HUES6 (cell line): ENCODE results near the gene FAM163A.

Experiments
- H3K27ac ChIP-seq: 2 replicates; pipeline ENCODE4 v1.7.0; 2013; ENCODE audit warnings: low read depth, mild to moderate bottlenecking, low read length, inconsistent platforms
- H3K27me3 ChIP-seq: 2 replicates; pipeline ENCODE4 v1.6.1; 2013; ENCODE audit warnings: low read length; ENCODE audit not compliant: control insufficient read depth, insufficient read depth
- H3K36me3 ChIP-seq: 2 replicates; pipeline ENCODE4 v1.6.1; 2013; ENCODE audit warnings: low read length; ENCODE audit not compliant: control insufficient read depth, insufficient read depth
- H3K4me1 ChIP-seq: 2 replicates; pipeline ENCODE4 v1.6.1; 2013; ENCODE audit warnings: low read length; ENCODE audit not compliant: control insufficient read depth, insufficient read depth
- H3K4me3 ChIP-seq: 2 replicates; pipeline ENCODE4 v1.5.1; 2013; ENCODE audit warnings: low read depth, low read length
- H3K9ac ChIP-seq: one replicate; pipeline ENCODE4 v1.6.1; 2013; ENCODE audit warnings: mild to moderate bottlenecking, low read length
- H3K9me3 ChIP-seq: 2 replicates; pipeline ENCODE4 v1.6.1; 2013; ENCODE audit warnings: low read depth, low read length; ENCODE audit not compliant: control insufficient read depth, insufficient read depth

FAM163A gene

DNA sequence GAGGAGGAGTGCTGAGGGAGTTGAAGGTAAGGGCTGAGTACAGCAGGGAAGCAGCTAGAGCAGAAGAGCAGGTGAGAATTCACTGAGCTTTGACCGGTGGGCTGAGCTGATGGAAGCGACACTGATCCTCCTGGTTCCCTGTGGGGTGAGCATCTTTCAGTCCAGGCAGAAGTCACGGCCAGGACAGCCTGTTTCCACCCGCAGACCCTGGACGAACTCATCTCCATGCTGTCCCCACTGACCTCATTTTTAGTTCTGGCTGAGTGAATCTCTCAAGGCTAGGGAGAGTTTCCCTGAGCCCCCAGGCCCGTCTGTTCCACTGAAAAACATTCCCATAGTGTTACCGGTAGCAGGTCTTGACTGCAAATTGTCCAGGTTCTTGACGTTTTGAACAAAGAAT lies 31.5 kb downstream of the FAM163A start:
- Histone ChIP-seq H3K36me3 (no peaks in the 10 kb centered on the region), H3K27ac (no peak overlapping the region), H3K4me1 (no peaks in the 10 kb centered on the region), H3K27me3 (no peaks in the 10 kb centered on the region), H3K9me3 (no peaks in the 10 kb centered on the region), H3K9ac (no peak overlapping the region), H3K4me3 (no peak overlapping the region)

DNA sequence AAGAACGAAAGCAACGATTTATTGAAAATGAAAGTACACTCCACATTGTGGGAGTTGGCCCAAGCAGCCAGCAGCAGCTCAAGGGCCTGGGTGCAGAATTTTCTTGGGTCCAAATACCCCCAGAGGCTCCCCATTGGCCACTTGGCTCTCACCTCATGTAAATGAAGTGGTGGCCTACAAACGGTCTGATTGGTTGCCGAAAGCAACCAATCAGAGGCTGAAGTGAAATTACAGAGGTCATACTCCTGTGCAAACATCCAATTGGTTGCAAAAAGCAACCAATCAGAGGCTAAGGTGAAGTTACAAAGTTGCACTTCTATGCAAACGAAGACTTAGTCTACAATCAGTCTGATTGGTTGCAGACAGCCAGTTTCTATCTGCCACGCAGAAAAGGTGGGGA lies 31.9 kb downstream of the FAM163A start:
- Histone ChIP-seq H3K36me3 (no peaks in the 10 kb centered on the region), H3K27me3 (no peaks in the 10 kb centered on the region), H3K9me3 (no peaks in the 10 kb centered on the region), H3K27ac (no peak overlapping the region), H3K4me3 (no peak overlapping the region), H3K4me1 (no peaks in the 10 kb centered on the region), H3K9ac (no peak overlapping the region)

DNA sequence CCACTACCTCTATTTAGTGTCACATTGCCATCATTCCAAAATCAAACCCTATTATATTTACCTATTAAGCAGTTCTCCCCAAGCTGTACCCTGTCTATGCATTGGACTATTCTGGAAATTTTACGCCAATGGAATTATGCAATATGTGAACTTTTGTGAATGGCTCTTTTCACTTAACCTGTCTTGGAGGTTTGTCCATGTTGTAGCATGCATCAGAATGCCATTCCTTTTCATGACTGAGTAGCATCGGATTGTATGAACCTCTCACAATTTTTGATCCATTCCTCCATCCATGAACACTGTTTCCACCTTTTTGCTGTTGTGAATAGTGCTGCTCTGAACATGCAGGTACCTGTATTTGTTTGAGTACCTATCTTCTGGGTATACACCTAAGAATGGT lies 33.7 kb downstream of the FAM163A start:
- H3K27me3 ChIP-seq: no peaks in the 10 kb centered on the region
- no peaks in the 10 kb centered on the region for H3K36me3 ChIP-seq
- H3K9me3 ChIP-seq: no peaks in the 10 kb centered on the region
- H3K9ac ChIP-seq: no peak overlapping the region
- H3K4me1 ChIP-seq: no peaks in the 10 kb centered on the region
- no peak overlapping the region for H3K4me3 ChIP-seq
- H3K27ac ChIP-seq: no peak overlapping the region

DNA sequence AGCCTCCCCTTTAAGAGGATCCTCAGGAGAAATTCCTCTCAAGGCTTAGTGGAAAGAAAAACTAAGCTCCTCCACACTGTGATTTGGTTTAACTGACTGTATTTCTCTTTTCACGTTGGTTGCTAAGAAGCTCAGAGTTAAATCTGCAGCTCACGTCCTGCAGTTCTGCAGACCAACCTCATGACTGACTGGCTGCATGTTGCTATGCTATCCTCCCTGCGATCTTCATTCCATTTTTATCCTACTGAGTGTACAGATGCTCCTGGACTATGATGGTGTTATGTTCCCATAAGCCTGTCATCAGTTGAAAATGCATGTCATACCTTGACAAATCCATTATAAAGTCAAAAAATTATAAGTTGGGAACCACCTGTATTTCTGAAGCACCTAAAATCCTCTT lies 34.6 kb downstream of the FAM163A start:
- no peak overlapping the region for H3K4me3 ChIP-seq
- no peak overlapping the region for H3K9ac ChIP-seq
- H3K9me3 ChIP-seq: no peaks in the 10 kb centered on the region
- no peak overlapping the region for H3K27ac ChIP-seq
- no peaks in the 10 kb centered on the region for H3K27me3 ChIP-seq
- no peaks in the 10 kb centered on the region for H3K36me3 ChIP-seq
- no peaks in the 10 kb centered on the region for H3K4me1 ChIP-seq

DNA sequence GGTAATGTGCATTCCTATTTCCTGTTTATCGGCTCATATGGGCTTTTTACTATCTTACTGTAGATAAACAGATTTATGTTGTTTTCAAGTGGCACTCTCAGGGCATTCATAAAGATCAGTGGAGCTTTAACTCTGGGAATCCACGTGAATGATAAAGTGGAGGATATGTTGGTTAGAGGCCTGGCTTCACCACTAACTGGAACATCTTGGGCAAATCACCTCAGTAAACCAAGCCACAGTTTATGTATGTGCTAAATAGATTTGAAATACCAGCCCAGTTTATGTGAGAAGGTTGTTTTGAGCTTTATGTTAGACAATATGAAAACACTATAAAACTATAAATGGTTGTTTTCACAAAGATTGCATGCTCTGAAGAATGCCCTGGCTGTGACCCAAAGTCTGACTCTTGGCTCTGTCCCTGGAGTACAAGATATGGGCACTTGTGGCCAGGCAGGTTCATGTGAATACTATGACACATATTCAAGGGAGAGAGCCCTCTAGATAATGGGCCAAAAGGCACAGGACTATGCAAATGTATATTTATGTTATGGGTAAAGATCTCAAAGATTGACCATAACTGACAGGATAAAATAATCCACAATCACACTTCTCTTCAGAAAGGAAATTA lies 36.7 kb downstream of the FAM163A start:
- Histone ChIP-seq H3K36me3 (no peaks in the 10 kb centered on the region), H3K9me3 (no peaks in the 10 kb centered on the region), H3K9ac (no peak overlapping the region), H3K27ac (no peak overlapping the region), H3K4me3 (no peak overlapping the region), H3K4me1 (no peaks in the 10 kb centered on the region), H3K27me3 (no peaks in the 10 kb centered on the region)

DNA sequence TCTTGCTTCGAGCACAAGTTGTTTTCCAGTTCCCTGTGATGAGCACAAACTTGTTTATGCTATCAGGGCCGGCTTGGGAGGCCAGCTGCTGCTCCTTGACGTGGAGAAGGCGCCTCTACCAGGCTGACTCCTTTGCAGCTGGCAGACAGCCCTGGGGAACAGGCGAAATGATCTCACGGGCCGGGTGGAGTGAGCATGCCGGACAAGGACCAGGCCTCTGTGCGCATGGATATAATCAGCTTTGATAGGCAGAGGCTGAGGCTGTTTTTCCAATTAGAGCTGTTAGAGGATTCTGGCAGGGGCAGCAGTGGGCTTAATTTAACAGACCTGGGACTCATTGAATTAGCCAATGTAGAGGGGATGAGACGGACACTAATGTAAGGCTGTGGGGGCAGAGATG lies 38.9 kb downstream of the FAM163A start:
- Histone ChIP-seq H3K27ac (no peak overlapping the region), H3K4me3 (no peak overlapping the region), H3K27me3 (no peaks in the 10 kb centered on the region), H3K36me3 (no peaks in the 10 kb centered on the region), H3K9me3 (no peaks in the 10 kb centered on the region), H3K9ac (no peak overlapping the region), H3K4me1 (no peaks in the 10 kb centered on the region)

DNA sequence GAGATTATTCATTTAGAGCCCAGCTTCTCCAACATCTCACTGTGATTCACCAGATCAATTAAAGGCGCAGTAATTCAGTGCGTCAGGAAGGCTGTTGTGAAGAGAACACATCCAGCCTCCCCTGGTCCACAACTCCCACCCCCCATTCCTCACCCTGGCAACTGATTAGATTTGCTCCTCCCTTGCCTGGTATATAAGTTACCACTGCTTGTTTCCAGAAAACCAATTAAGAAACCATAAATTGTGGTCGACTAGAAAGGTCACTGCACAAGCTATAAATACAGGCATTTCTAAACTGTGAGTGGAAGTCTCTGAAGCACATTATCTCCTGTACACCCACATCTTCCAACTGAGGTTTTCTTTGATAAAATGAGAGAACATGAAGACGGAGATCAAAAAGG lies 41.9 kb downstream of the FAM163A start:
- Histone ChIP-seq H3K9me3 (no peaks in the 10 kb centered on the region), H3K9ac (no peak overlapping the region), H3K27ac (no peak overlapping the region), H3K27me3 (no peaks in the 10 kb centered on the region), H3K36me3 (no peaks in the 10 kb centered on the region), H3K4me3 (no peak overlapping the region), H3K4me1 (peaks cover 17% of the 10 kb centered on the region)

DNA sequence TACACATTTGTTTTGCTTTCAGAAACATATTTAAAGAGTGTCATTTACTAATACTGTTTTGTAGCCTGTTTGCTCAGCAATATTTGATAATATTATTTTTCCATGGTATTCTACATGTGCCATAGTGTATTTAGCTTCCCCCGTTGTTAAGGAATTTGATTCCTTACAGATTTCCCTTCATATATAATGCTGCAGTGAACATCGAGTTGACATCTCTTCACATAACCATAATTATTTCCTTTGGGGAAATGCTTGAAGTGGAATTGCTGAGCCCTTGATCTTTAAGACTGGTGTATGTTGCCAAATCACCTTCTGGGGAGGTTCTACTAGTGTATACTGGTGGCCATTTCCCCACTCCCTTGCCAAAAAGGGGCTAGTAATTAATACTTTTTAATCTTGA lies 42.6 kb downstream of the FAM163A start:
- no peak overlapping the region for H3K27ac ChIP-seq
- H3K4me3 ChIP-seq: no peak overlapping the region
- H3K9ac ChIP-seq: no peak overlapping the region
- H3K4me1 ChIP-seq: peaks cover 17% of the 10 kb centered on the region
- H3K27me3 ChIP-seq: no peaks in the 10 kb centered on the region
- H3K36me3 ChIP-seq: no peaks in the 10 kb centered on the region
- H3K9me3 ChIP-seq: no peaks in the 10 kb centered on the region

DNA sequence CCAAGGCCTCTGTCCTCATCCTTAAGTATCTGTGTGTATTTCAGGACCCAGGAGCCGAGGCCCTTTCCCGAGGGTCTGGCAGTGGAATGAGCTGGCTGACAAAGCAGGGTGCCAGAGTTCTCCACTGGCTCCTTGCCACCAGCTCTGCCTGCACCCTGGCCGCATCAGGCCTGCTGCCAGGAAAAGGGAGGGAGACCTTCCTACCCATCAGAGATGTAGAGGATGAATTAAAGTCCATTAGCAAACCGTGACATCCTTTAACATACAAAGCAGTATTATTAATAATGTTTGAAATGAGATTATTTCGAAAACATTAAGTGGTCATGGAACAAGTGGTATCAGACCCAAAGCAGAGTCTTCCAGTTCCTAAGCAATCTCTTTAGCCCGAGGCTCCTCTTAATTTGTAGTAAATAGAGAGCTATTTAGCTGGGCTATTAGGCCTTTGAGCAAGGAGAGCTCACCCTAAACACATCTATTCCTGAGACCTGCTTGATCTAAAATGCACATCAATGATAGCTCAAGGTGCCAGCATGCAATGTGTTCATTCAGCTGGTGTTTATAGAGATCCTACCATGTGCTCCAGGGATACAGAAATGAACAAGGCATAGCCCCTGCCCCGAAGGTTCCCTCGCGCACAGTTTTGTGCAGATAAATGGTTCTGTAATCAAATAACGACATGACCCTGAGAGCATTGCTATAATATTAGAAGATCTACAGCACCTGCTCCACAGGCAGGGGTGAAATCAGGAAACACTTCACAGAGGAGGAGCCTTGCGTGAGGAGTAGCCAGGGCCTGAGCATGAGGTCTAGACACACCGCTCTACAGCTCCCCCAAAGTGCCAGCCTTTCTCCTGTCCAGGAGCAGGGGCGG lies 44.0 kb downstream of the FAM163A start:
- H3K9ac ChIP-seq: no peak overlapping the region
- H3K9me3 ChIP-seq: no peaks in the 10 kb centered on the region
- peaks cover 17% of the 10 kb centered on the region for H3K4me1 ChIP-seq
- H3K4me3 ChIP-seq: no peak overlapping the region
- no peak overlapping the region for H3K27ac ChIP-seq
- no peaks in the 10 kb centered on the region for H3K36me3 ChIP-seq
- no peaks in the 10 kb centered on the region for H3K27me3 ChIP-seq

DNA sequence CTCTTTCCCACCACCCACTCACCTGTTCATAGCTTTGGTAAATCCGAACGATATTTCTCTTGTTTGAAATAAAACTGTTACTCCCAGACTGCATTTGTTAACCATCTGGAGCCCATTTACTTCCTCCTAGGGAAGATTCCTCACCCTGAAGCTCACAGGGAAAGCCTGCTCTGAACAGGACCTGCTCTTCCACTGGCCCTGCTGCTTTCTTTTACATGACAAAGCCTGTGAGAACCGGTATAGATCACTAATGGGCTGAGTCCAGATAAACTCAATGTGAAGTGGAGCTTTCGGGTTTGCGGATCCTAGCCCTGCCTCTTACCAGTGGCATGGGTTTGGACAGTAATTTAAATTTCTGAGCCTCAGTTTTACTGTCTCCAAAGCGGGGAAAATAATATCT lies 45.2 kb downstream of the FAM163A start:
- Histone ChIP-seq H3K9me3 (no peaks in the 10 kb centered on the region), H3K36me3 (no peaks in the 10 kb centered on the region), H3K27me3 (no peaks in the 10 kb centered on the region), H3K9ac (no peak overlapping the region), H3K4me3 (no peak overlapping the region), H3K27ac (no peak overlapping the region), H3K4me1 (peaks cover 17% of the 10 kb centered on the region)

DNA sequence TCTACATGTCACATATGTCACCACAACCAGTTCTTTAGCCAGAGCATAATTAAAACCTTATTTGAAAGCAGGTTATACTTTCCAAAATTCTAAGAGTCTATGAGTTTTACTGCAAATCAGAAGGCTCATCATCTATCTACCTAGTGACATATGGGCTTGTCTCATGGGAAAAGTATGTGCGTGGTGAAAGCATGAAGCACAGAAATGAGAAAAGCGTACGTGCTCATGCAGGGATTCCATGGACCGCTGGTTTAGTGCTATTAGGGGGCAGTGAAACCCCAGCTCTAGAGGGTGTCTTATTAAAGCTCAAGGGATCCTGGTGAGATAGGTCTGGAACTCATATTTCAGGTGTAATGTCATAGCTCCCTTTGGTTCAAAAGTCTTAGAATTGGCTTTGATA lies 50.2 kb downstream of the FAM163A start:
- Histone ChIP-seq H3K4me3 (no peak overlapping the region), H3K27me3 (no peaks in the 10 kb centered on the region), H3K36me3 (no peaks in the 10 kb centered on the region), H3K9me3 (no peaks in the 10 kb centered on the region), H3K9ac (no peak overlapping the region), H3K4me1 (peaks cover 7% of the 10 kb centered on the region), H3K27ac (no peak overlapping the region)
